ENCODE results near the gene SFXN2. TPM values are rescaled to one million over a fixed set of nuclear protein-coding genes. Genes with fewer than 3 reads are reported as not detected.

Gene SFXN2
- total and polyA plus RNA-seq, 2 experiments from 2014 or later: 5.7 to 6.2 TPM

GRCh38 chr10:102720775-102721301, 6.4 kb downstream of the SFXN2 start:
- DNase-seq (ENCODE audit: low spot score) (no peak), ATAC-seq (no peak)
- H3K27me3 Mint-ChIP-seq (ENCODE audit: insufficient read depth, low read depth, poor library complexity): peaks cover 2% of the 10 kb centered on the region
- H3K4me2 ChIP-seq: no peak overlapping the region
- 0 out of 2 replicates have a peak, but pooled peaks cover 3% of the 10 kb centered on the region for H3F3A ChIP-seq (replicated peaks; ENCODE audit: low read depth)
- peaks cover 46% of the 10 kb centered on the region for H4K20me1 ChIP-seq (replicated peaks; ENCODE audit: insufficient read depth)
- TF ChIP-seq ZNF331 (CRISPR knock-in tag; IDR thresholded peaks at IDR 0.05; ENCODE audit: low read depth): no peak
- no peak for TF ChIP-seq EZH2phosphoT487 (IDR thresholded peaks at IDR 0.05; ENCODE audit: unreplicated experiment)
- TF ChIP-seq, protein P1, sequence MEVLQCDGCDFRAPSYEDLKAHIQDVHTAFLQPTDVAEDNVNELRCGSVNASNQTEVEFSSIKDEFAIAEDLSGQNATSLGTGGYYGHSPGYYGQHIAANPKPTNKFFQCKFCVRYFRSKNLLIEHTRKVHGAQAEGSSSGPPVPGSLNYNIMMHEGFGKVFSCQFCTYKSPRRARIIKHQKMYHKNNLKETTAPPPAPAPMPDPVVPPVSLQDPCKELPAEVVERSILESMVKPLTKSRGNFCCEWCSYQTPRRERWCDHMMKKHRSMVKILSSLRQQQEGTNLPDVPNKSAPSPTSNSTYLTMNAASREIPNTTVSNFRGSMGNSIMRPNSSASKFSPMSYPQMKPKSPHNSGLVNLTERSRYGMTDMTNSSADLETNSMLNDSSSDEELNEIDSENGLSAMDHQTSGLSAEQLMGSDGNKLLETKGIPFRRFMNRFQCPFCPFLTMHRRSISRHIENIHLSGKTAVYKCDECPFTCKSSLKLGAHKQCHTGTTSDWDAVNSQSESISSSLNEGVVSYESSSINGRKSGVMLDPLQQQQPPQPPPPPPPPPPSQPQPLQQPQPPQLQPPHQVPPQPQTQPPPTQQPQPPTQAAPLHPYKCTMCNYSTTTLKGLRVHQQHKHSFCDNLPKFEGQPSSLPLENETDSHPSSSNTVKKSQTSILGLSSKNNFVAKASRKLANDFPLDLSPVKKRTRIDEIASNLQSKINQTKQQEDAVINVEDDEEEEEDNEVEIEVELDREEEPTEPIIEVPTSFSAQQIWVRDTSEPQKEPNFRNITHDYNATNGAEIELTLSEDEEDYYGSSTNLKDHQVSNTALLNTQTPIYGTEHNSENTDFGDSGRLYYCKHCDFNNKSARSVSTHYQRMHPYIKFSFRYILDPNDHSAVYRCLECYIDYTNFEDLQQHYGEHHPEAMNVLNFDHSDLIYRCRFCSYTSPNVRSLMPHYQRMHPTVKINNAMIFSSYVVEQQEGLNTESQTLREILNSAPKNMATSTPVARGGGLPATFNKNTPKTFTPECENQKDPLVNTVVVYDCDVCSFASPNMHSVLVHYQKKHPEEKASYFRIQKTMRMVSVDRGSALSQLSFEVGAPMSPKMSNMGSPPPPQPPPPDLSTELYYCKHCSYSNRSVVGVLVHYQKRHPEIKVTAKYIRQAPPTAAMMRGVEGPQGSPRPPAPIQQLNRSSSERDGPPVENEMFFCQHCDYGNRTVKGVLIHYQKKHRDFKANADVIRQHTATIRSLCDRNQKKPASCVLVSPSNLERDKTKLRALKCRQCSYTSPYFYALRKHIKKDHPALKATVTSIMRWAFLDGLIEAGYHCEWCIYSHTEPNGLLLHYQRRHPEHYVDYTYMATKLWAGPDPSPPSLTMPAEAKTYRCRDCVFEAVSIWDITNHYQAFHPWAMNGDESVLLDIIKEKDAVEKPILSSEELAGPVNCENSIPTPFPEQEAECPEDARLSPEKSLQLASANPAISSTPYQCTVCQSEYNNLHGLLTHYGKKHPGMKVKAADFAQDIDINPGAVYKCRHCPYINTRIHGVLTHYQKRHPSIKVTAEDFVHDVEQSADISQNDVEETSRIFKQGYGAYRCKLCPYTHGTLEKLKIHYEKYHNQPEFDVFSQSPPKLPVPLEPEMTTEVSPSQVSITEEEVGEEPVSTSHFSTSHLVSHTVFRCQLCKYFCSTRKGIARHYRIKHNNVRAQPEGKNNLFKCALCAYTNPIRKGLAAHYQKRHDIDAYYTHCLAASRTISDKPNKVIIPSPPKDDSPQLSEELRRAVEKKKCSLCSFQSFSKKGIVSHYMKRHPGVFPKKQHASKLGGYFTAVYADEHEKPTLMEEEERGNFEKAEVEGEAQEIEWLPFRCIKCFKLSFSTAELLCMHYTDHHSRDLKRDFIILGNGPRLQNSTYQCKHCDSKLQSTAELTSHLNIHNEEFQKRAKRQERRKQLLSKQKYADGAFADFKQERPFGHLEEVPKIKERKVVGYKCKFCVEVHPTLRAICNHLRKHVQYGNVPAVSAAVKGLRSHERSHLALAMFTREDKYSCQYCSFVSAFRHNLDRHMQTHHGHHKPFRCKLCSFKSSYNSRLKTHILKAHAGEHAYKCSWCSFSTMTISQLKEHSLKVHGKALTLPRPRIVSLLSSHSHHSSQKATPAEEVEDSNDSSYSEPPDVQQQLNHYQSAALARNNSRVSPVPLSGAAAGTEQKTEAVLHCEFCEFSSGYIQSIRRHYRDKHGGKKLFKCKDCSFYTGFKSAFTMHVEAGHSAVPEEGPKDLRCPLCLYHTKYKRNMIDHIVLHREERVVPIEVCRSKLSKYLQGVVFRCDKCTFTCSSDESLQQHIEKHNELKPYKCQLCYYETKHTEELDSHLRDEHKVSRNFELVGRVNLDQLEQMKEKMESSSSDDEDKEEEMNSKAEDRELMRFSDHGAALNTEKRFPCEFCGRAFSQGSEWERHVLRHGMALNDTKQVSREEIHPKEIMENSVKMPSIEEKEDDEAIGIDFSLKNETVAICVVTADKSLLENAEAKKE (CRISPR knock-in tag; IDR thresholded peaks at IDR 0.05): no peak
- no peak for TF ChIP-seq STAT1 (IDR thresholded peaks at IDR 0.05; ENCODE audit: unreplicated experiment)
- TF ChIP-seq EZH2 (IDR thresholded peaks at IDR 0.05; ENCODE audit: low read depth, unreplicated experiment): no peak
- TF ChIP-seq, protein P2, sequence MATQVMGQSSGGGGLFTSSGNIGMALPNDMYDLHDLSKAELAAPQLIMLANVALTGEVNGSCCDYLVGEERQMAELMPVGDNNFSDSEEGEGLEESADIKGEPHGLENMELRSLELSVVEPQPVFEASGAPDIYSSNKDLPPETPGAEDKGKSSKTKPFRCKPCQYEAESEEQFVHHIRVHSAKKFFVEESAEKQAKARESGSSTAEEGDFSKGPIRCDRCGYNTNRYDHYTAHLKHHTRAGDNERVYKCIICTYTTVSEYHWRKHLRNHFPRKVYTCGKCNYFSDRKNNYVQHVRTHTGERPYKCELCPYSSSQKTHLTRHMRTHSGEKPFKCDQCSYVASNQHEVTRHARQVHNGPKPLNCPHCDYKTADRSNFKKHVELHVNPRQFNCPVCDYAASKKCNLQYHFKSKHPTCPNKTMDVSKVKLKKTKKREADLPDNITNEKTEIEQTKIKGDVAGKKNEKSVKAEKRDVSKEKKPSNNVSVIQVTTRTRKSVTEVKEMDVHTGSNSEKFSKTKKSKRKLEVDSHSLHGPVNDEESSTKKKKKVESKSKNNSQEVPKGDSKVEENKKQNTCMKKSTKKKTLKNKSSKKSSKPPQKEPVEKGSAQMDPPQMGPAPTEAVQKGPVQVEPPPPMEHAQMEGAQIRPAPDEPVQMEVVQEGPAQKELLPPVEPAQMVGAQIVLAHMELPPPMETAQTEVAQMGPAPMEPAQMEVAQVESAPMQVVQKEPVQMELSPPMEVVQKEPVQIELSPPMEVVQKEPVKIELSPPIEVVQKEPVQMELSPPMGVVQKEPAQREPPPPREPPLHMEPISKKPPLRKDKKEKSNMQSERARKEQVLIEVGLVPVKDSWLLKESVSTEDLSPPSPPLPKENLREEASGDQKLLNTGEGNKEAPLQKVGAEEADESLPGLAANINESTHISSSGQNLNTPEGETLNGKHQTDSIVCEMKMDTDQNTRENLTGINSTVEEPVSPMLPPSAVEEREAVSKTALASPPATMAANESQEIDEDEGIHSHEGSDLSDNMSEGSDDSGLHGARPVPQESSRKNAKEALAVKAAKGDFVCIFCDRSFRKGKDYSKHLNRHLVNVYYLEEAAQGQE (IDR thresholded peaks at IDR 0.05; ENCODE audit: unreplicated experiment): no peak
- TF ChIP-seq NANOG (IDR thresholded peaks at IDR 0.05; ENCODE audit: borderline replicate concordance): no peak
- TF ChIP-seq, protein P3, sequence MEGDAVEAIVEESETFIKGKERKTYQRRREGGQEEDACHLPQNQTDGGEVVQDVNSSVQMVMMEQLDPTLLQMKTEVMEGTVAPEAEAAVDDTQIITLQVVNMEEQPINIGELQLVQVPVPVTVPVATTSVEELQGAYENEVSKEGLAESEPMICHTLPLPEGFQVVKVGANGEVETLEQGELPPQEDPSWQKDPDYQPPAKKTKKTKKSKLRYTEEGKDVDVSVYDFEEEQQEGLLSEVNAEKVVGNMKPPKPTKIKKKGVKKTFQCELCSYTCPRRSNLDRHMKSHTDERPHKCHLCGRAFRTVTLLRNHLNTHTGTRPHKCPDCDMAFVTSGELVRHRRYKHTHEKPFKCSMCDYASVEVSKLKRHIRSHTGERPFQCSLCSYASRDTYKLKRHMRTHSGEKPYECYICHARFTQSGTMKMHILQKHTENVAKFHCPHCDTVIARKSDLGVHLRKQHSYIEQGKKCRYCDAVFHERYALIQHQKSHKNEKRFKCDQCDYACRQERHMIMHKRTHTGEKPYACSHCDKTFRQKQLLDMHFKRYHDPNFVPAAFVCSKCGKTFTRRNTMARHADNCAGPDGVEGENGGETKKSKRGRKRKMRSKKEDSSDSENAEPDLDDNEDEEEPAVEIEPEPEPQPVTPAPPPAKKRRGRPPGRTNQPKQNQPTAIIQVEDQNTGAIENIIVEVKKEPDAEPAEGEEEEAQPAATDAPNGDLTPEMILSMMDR (conservative IDR thresholded peaks at IDR 0.05; ENCODE audit: low read depth in 2 of 2): no peak
- no peak for TF ChIP-seq CREB1 (CRISPR knock-in tag; IDR thresholded peaks at IDR 0.05; ENCODE audit: low read depth)
- no peak for TF ChIP-seq ZNF114 (CRISPR knock-in tag; IDR thresholded peaks at IDR 0.05)
- H3K27me3 ChIP-seq (ENCODE audit: insufficient read depth): no peaks in the 10 kb centered on the region
- peaks cover 54% of the 10 kb centered on the region for H3K36me3 Mint-ChIP-seq (ENCODE audit: low read depth)
- H3K27ac ChIP-seq (ENCODE audit: low read depth): peak overlapping the region; percentile 83
- peaks cover 90% of the 10 kb centered on the region for H3K79me2 ChIP-seq (replicated peaks; ENCODE audit: insufficient read depth)
- H3K36me3 ChIP-seq (ENCODE audit: insufficient read depth): peaks cover 19% of the 10 kb centered on the region; the same call in 1 of the 2 replicates
- no peaks in the 10 kb centered on the region for H3K9me2 ChIP-seq (ENCODE audit: insufficient read depth)
- peak overlapping the region; percentile 88 for H3K27ac Mint-ChIP-seq
- peaks cover 43% of the 10 kb centered on the region for H3K4me1 Mint-ChIP-seq
- no peak overlapping the region for H2AFZ ChIP-seq
- H3K9me3 Mint-ChIP-seq: no peaks in the 10 kb centered on the region
- no peak overlapping the region for H3K4me3 ChIP-seq
- peaks cover 32% of the 10 kb centered on the region for H3K4me1 ChIP-seq (ENCODE audit: insufficient read depth)
- no peak overlapping the region for H3K4me3 Mint-ChIP-seq

All from GM23338 (cell line).